ENCODE measurements around the gene HMX2. TPM values are rescaled to one million over a fixed set of nuclear protein-coding genes. Genes with fewer than 3 reads are reported as not detected.

HMX2 gene
- total RNA-seq, 1 donor from 2014 or later, result not detected

GRCh38 chr10:123151737-123152135, 3.8 kb downstream of the HMX2 start:
- Histone ChIP-seq H3K4me3 (no peak overlapping the region), H3K36me3 (peaks cover 0 to 4% of the 10 kb centered on the region in 2 donors), H3K4me1 (peaks cover 8 to 19% of the 10 kb centered on the region in 2 donors), H3K9me3 (no peaks in the 10 kb centered on the region), H3K27ac (no peak overlapping the region), H3K27me3 (peaks cover 29% of the 10 kb centered on the region)
- intact Hi-C loops (cut with DNase I), result loop anchor here (10.0 kb wide), 2 partner anchors 1263 to 1593 kb away; partner anchors contain the start of genes FAM53B and OAT
- no peak for TF ChIP-seq CTCF (IDR thresholded peaks at IDR 0.05)
- DNase-seq (ENCODE audit: low spot score in 2 of 2), result no peak

- H3K4me1 ChIP-seq, result peaks cover 8 to 19% of the 10 kb centered on the region in 2 donors
- H3K27me3 ChIP-seq, result peaks cover 18% of the 10 kb centered on the region
- no peak overlapping the region for H3K27ac ChIP-seq
- DNase-seq (ENCODE audit: low spot score in 2 of 2), result no peak
- TF ChIP-seq CTCF (IDR thresholded peaks at IDR 0.05), result no peak
- peaks cover 8 to 9% of the 10 kb centered on the region in 2 donors for H3K36me3 ChIP-seq
- intact Hi-C loops (cut with DNase I), result loop anchor here (1.0 to 10.0 kb wide), 6 partner anchors 17 to 1591 kb away; partner anchors contain the start of genes ACADSB, C10orf88, FAM53B and OAT
- no peaks in the 10 kb centered on the region for H3K9me3 ChIP-seq
- H3K4me3 ChIP-seq, result peak overlapping the region in 1 of 2 donors; percentile 31
Observed at GRCh38 chr10:123153486-123154091, 5.7 kb downstream of the HMX2 start.

GRCh38 chr10:123154092-123154710, 6.3 kb downstream of the HMX2 start, which contains the start of gene BUB3:
TSS of gene BUB3 (plus strand) at chr10:123154402. CDS start at chr10:123154918, 516 bp downstream.
- Histone ChIP-seq H3K27me3 (peaks cover 16% of the 10 kb centered on the region), H3K27ac (peak within 1 kb of the TSS; percentile 75 to 90), H3K9me3 (no peaks in the 10 kb centered on the region), H3K4me3 (peak within 1 kb of the TSS; percentile 74 to 92), H3K4me1 (peaks cover 8 to 19% of the 10 kb centered on the region in 2 donors), H3K36me3 (peaks cover 8 to 11% of the 10 kb centered on the region in 2 donors)
- peak; percentile 95 to 99 for DNase-seq (ENCODE audit: low spot score in 2 of 2)
- intact Hi-C loops (cut with DNase I), result loop anchor here (1.0 to 10.0 kb wide), 6 partner anchors 17 to 1591 kb away; partner anchors contain the start of genes ACADSB, C10orf88, FAM53B and OAT
- TF ChIP-seq CTCF (IDR thresholded peaks at IDR 0.05), result peak in 2 of 3 experiments; percentile 5 to 30

GRCh38 chr10:123154711-123155505, 7.0 kb downstream of the HMX2 start:
- H3K4me3 ChIP-seq, result peak overlapping the region; percentile 74 to 92
- H3K36me3 ChIP-seq, result peaks cover 8 to 11% of the 10 kb centered on the region in 2 donors
- DNase-seq (ENCODE audit: low spot score in 2 of 2), result no peak
- H3K9me3 ChIP-seq, result no peaks in the 10 kb centered on the region
- peak overlapping the region; percentile 75 to 90 for H3K27ac ChIP-seq
- intact Hi-C loops (cut with DNase I), result loop anchor here (1.0 to 10.0 kb wide), 6 partner anchors 18 to 1590 kb away; partner anchors contain the start of genes ACADSB, C10orf88, FAM53B and OAT
- H3K4me1 ChIP-seq, result peaks cover 8 to 19% of the 10 kb centered on the region in 2 donors
- peaks cover 14% of the 10 kb centered on the region for H3K27me3 ChIP-seq
- no peak for TF ChIP-seq CTCF (IDR thresholded peaks at IDR 0.05)

- DNase-seq (ENCODE audit: low spot score in 2 of 2), result no peak
- H3K4me3 ChIP-seq, result no peak overlapping the region
- H3K9me3 ChIP-seq, result no peaks in the 10 kb centered on the region
- no peak for TF ChIP-seq CTCF (IDR thresholded peaks at IDR 0.05)
- peaks cover 3 to 15% of the 10 kb centered on the region in 2 donors for H3K4me1 ChIP-seq
- H3K27me3 ChIP-seq, result peaks cover 5% of the 10 kb centered on the region
- H3K36me3 ChIP-seq, result peaks cover 11 to 19% of the 10 kb centered on the region in 2 donors
- H3K27ac ChIP-seq, result no peak overlapping the region
- intact Hi-C loops (cut with DNase I), result loop anchor here (10.0 kb wide), 2 partner anchors 1259 to 1589 kb away; partner anchors contain the start of genes FAM53B and OAT
Observed at GRCh38 chr10:123156078-123156477, 8.1 kb downstream of the HMX2 start.
